Vagina (tissue), 2 donors: ENCODE measurements around the gene CARD11.

Experiments
- POLR2AphosphoS5 ChIP-seq, 2 donors: sonication (generic); formaldehyde crosslinking; IDR thresholded peaks; one replicate each; pipeline ENCODE4 v1.9.0; 2017; ENCODE audit warnings: antibody characterized with exemption in 2 of 2, mild to moderate bottlenecking in 2 of 2, low read depth in 1 of 2; ENCODE audit not compliant: insufficient read depth in 1 of 2
- TF ChIP-seq, protein P1 (sequence below), 3 experiments: fragments of 450-650 bp in 2 of 3; fragments of 200-600 bp in 1 of 3; sonication (generic) in 1 of 3; IDR thresholded peaks; one replicate each; pipeline ENCODE4 v1.5.1; 2017 to 2019; ENCODE audit warnings: antibody characterized with exemption in 3 of 3, mild to moderate bottlenecking in 2 of 3, moderate library complexity in 2 of 3

DNA sequence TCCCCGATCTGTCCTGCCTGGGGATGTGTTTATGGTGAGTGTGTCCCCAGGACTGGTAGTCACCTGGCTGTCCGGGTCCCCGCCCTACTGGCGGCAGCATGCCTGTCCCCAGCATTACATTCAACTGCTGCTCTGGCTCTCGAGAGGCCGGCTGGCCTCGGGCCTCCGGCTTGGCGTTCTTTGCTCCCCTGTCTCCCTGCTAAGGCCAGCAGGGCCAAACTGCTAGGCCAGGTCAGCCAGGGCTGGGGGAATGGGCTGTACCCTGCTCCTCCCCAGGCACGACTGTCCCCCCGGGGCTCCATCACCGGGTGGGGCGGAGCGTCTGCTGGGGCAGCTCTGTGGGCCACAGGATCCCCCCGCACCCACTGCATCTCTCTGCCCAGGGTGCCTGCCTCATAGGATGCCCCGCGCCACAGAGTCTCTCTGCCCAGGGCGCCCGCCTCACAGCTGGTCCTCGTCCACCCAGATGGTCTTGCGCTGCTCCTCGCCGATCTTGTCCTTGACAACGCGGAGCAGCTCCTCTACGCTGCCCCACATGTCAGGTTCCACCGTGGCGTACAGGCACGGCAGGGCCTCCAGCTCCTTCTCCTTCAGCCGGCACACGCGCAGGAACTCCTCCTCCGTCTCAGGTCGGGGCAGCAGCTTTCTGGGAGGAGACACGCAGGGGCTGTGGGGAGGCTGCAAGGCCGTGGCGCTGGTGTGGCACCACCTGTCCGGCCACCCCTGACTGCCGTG lies 137.3 kb downstream of the CARD11 start:
- TF ChIP-seq, protein P1, sequence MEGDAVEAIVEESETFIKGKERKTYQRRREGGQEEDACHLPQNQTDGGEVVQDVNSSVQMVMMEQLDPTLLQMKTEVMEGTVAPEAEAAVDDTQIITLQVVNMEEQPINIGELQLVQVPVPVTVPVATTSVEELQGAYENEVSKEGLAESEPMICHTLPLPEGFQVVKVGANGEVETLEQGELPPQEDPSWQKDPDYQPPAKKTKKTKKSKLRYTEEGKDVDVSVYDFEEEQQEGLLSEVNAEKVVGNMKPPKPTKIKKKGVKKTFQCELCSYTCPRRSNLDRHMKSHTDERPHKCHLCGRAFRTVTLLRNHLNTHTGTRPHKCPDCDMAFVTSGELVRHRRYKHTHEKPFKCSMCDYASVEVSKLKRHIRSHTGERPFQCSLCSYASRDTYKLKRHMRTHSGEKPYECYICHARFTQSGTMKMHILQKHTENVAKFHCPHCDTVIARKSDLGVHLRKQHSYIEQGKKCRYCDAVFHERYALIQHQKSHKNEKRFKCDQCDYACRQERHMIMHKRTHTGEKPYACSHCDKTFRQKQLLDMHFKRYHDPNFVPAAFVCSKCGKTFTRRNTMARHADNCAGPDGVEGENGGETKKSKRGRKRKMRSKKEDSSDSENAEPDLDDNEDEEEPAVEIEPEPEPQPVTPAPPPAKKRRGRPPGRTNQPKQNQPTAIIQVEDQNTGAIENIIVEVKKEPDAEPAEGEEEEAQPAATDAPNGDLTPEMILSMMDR (IDR thresholded peaks at IDR 0.05): no peak
- no peak for TF ChIP-seq POLR2AphosphoS5 (IDR thresholded peaks at IDR 0.05; ENCODE audit: insufficient read depth in 1 of 2, low read depth in 1 of 2)
